Keratinocyte (primary cell): ENCODE data around the gene RUNX1. TPM values are rescaled to one million over a fixed set of nuclear protein-coding genes. Genes with fewer than 3 reads are reported as not detected.

Source experiments
- DNase-seq: peaks from one replicate; pipeline ENCODE4 v3.0.0-alpha.2; 2011; ENCODE audit warnings: low read depth, missing footprints, low spot score
- FAIRE-seq: peaks from 2 replicates; lab custom pipeline; 2011; peaks lifted over from hg19 to GRCh38; lab: Jason Lieb, UNC
- H2AFZ ChIP-seq: 2 replicates; pipeline ENCODE4 v1.6.0; 2012; ENCODE audit warnings: low read length, control low read depth, inconsistent platforms; ENCODE audit not compliant: control insufficient read depth
- H3K27ac ChIP-seq: 2 replicates; pipeline ENCODE4 v1.5.1; 2011; ENCODE audit warnings: low read length; ENCODE audit not compliant: control insufficient read depth, insufficient read depth
- H3K27me3 ChIP-seq: 3 replicates; pipeline ENCODE4 v1.6.0; 2011; ENCODE audit warnings: low read length; ENCODE audit not compliant: control insufficient read depth, insufficient read depth; ENCODE audit errors: extremely low read depth
- H3K36me3 ChIP-seq, 2 experiments: 2 replicates in 1 of 2; 3 replicates in 1 of 2; pipeline ENCODE4 v1.5.1; 2011; ENCODE audit warnings: low read length in 2 of 2, mild to moderate bottlenecking in 1 of 2; ENCODE audit not compliant: control insufficient read depth in 2 of 2, insufficient read depth in 2 of 2; ENCODE audit errors: extremely low read depth in 1 of 2
- H3K4me1 ChIP-seq: 3 replicates; pipeline ENCODE4 v1.5.1; 2011; ENCODE audit warnings: low read length; ENCODE audit not compliant: control insufficient read depth, insufficient read depth; ENCODE audit errors: extremely low read depth
- H3K4me2 ChIP-seq: 3 replicates; pipeline ENCODE4 v1.6.0; 2011; ENCODE audit warnings: low read depth, low read length; ENCODE audit not compliant: control insufficient read depth, insufficient read depth; ENCODE audit errors: extremely low read depth
- H3K4me3 ChIP-seq, 3 experiments: fragments of 200-600 bp in 1 of 3; sonication (generic) in 1 of 3; 2 replicates in 2 of 3; 3 replicates in 1 of 3; pipeline ENCODE4 v1.5.1; 2011 to 2016; ENCODE audit warnings: low read length in 3 of 3, mild to moderate bottlenecking in 3 of 3, control low read depth in 2 of 3, inconsistent platforms in 1 of 3, low read depth in 1 of 3, mixed read lengths in 1 of 3, mixed run types in 1 of 3, moderate library complexity in 1 of 3; ENCODE audit not compliant: control insufficient read depth in 2 of 3, insufficient read depth in 2 of 3; ENCODE audit errors: extremely low read depth in 1 of 3
- H3K79me2 ChIP-seq: 2 replicates; pipeline ENCODE4 v1.6.0; 2012; ENCODE audit warnings: low read length; ENCODE audit not compliant: control insufficient read depth, insufficient read depth
- H3K9ac ChIP-seq: 3 replicates; pipeline ENCODE4 v1.6.0; 2011; ENCODE audit warnings: low read length; ENCODE audit not compliant: control insufficient read depth, insufficient read depth; ENCODE audit errors: extremely low read depth
- H3K9me1 ChIP-seq: 3 replicates; pipeline ENCODE4 v1.6.0; 2011; ENCODE audit warnings: low read length; ENCODE audit not compliant: control insufficient read depth, insufficient read depth; ENCODE audit errors: extremely low read depth
- H3K9me3 ChIP-seq: 2 replicates; pipeline ENCODE4 v1.5.1; 2012; ENCODE audit warnings: low read depth, low read length; ENCODE audit not compliant: control insufficient read depth
- H4K20me1 ChIP-seq: 3 replicates; pipeline ENCODE4 v1.6.0; 2011; ENCODE audit warnings: low read length; ENCODE audit not compliant: control insufficient read depth, insufficient read depth; ENCODE audit errors: extremely low read depth
- CTCF ChIP-seq, 3 experiments: IDR thresholded peaks in 1 of 3; conservative IDR thresholded peaks in 1 of 3; optimal IDR thresholded peaks in 1 of 3; 2 replicates in 2 of 3; 3 replicates in 1 of 3; pipeline versions ENCODE3 to v1.5.1; 2011; ENCODE audit warnings: low read length in 3 of 3, mild to moderate bottlenecking in 3 of 3, moderate library complexity in 2 of 3, control low read depth in 1 of 3, inconsistent platforms in 1 of 3; ENCODE audit not compliant: insufficient read depth in 2 of 3; ENCODE audit errors: extremely low read depth in 1 of 3
- EZH2 ChIP-seq: IDR thresholded peaks from one replicate; pipeline ENCODE4 v1.6.1; 2012; ENCODE audit warnings: inconsistent platforms, mild to moderate bottlenecking, low read length, moderate library complexity
- dilution Hi-C: fragments of 300-500 bp; cut with MboI; formaldehyde crosslinking; loops from one replicate; pipeline ENCODE4 v1.7.0; 2020; ENCODE audit warnings: low sequenced_read_pairs; ENCODE audit not compliant: extremely low pct_ligation_motif_present
- polyA plus RNA-seq, 5 experiments: library from polyadenylated mRNA; depleted of rRNA in 3 of 5; stranded (reverse) in 3 of 5; stranded (forward) in 1 of 5; unstranded in 1 of 5; fragments of >200 nt; gene quantifications; 1 replicate in 1 of 5; 2 replicates in 3 of 5; 3 replicates in 1 of 5; pipeline versions ENCODE4 v1.2.1 to v1.2.3, GENCODE V29; 2011 to 2012; ENCODE audit warnings: missing spikeins in 2 of 5, low read depth in 1 of 5, low replicate concordance in 1 of 5

Gene RUNX1
- polyA plus RNA-seq, 1 donor (not counting 4 experiments of a cell fraction or from before 2014, with no cell fraction given) = 44.9 TPM

GRCh38 chr21:34881839-34882371, 167.2 kb downstream of the RUNX1 start:
- Histone ChIP-seq H3K4me3 (peak overlapping the region; percentile 85 to 96 (median 94)), H3K27me3 (no peaks in the 10 kb centered on the region), H3K9me1 (peaks cover 2% of the 10 kb centered on the region), H3K36me3 (peaks cover 27 to 54% of the 10 kb centered on the region in 2 experiments), H4K20me1 (peaks cover 31% of the 10 kb centered on the region), H3K4me2 (peak overlapping the region; percentile 93), H3K9ac (peak overlapping the region; percentile 92), H2AFZ (no peak overlapping the region), H3K9me3 (no peaks in the 10 kb centered on the region), H3K79me2 (peaks cover 99% of the 10 kb centered on the region), H3K27ac (peak overlapping the region; percentile 97), H3K4me1 (peaks cover 50% of the 10 kb centered on the region)
- TF ChIP-seq EZH2 (no peak), CTCF (optimal IDR thresholded peaks at IDR 0.05 in 1 of 3, IDR thresholded peaks at IDR 0.05 in 1 of 3, conservative IDR thresholded peaks at IDR 0.05 in 1 of 3; ENCODE audit: extremely low read depth in 1 of 3, insufficient read depth in 2 of 3, low read length in 3 of 3) (no peak)
- FAIRE-seq (peak; percentile 73), DNase-seq (peak; percentile 45)
- dilution Hi-C loops = no loop called here

- no peaks in the 10 kb centered on the region for H3K27me3 ChIP-seq
- DNase-seq = peak; percentile 19
- peaks cover 99% of the 10 kb centered on the region for H3K79me2 ChIP-seq
- no peaks in the 10 kb centered on the region for H3K9me3 ChIP-seq
- FAIRE-seq = no peak
- H3K36me3 ChIP-seq = peaks cover 27 to 58% of the 10 kb centered on the region in 2 experiments
- no peak overlapping the region for H2AFZ ChIP-seq
- H3K4me2 ChIP-seq = peak overlapping the region; percentile 93
- TF ChIP-seq EZH2 = no peak
- TF ChIP-seq CTCF (optimal IDR thresholded peaks at IDR 0.05 in 1 of 3, IDR thresholded peaks at IDR 0.05 in 1 of 3, conservative IDR thresholded peaks at IDR 0.05 in 1 of 3; ENCODE audit: extremely low read depth in 1 of 3, insufficient read depth in 2 of 3, low read length in 3 of 3) = no peak
- peaks cover 50% of the 10 kb centered on the region for H3K4me1 ChIP-seq
- dilution Hi-C loops = no loop called here
- peak overlapping the region; percentile 26 to 47 (median 37) for H3K4me3 ChIP-seq
- H3K9ac ChIP-seq = peak overlapping the region; percentile 34
- peaks cover 2% of the 10 kb centered on the region for H3K9me1 ChIP-seq
- peaks cover 30% of the 10 kb centered on the region for H4K20me1 ChIP-seq
- H3K27ac ChIP-seq = peak overlapping the region; percentile 52
Measured at GRCh38 chr21:34881421-34881820, 167.7 kb downstream of the RUNX1 start.
